Mesenteric fat pad (tissue), 1 donor: ENCODE measurements around the gene GDF2. TPM values are rescaled to one million over a fixed set of nuclear protein-coding genes. Genes with fewer than 3 reads are reported as not detected.
A peak's percentile ranks its signal among the peaks of the same experiment; 100 is the strongest.

Experiments used
- DNase-seq: peaks from one replicate; pipeline ENCODE4 v3.0.0-alpha.2; 2020; ENCODE audit warnings: low spot score
- total RNA-seq: library from RNA; stranded (reverse); fragmentation: NEBNext Ultra II Directional; extraction: Animal tissue kit (Norgen Biotek cat#: 25700); gene quantifications from one replicate; pipeline ENCODE4 v1.2.1, GENCODE V29; 2021
- donor health status: DM: yes; HTN: yes; CAD: no.

Gene GDF2
- total RNA-seq, 1 donor from 2014 or later: not detected

GRCh38 chr10:47290338-47290737 lies 31.9 kb upstream of the GDF2 start:
- DNase-seq: no peak

GRCh38 chr10:47291682-47292081 lies 30.6 kb upstream of the GDF2 start:
- peak; percentile 14 for DNase-seq

- DNase-seq: peak; percentile 26
Observed at GRCh38 chr10:47294057-47294456, 28.2 kb upstream of the GDF2 start.

DNA sequence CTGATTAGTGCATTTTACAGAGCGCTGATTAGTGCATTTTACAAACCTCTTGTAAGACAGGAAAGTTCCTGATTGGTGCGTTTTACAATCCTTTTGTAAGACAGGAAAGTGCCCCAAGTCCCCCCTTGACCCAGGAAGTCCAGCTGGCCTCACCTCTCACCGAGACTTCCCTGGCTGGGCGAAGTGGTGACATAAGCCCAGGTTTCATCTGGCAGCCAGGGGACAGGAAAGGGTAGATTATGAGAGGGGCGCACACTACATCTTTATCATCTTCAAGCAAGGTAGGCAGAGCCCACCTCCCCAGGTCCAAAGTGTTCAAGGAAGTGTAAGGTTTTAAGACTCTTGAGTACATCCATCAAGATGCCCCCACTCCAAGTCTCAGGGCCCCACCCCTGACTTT lies 27.8 kb upstream of the GDF2 start:
- no peak for DNase-seq

DNA sequence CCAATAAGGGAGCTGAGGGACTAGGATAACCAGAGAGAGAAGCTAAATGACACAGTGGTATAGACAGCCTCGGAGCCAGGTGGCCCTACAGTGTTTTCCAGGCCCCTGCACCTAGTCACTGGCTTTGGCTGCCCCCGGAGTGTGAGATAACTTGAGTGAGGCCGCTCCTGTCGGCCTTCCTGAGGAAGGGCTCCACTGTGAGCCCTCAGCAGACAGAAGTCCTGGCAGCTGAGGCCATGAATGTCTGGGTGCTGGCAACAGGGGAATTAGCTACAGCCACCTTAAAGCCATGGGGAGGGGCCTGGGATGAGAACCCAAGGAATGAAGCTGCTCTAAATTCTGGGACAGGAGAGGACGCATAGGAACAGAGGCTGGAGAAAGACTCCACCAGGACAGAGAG lies 26.8 kb upstream of the GDF2 start:
- peak; percentile 69 for DNase-seq

DNA sequence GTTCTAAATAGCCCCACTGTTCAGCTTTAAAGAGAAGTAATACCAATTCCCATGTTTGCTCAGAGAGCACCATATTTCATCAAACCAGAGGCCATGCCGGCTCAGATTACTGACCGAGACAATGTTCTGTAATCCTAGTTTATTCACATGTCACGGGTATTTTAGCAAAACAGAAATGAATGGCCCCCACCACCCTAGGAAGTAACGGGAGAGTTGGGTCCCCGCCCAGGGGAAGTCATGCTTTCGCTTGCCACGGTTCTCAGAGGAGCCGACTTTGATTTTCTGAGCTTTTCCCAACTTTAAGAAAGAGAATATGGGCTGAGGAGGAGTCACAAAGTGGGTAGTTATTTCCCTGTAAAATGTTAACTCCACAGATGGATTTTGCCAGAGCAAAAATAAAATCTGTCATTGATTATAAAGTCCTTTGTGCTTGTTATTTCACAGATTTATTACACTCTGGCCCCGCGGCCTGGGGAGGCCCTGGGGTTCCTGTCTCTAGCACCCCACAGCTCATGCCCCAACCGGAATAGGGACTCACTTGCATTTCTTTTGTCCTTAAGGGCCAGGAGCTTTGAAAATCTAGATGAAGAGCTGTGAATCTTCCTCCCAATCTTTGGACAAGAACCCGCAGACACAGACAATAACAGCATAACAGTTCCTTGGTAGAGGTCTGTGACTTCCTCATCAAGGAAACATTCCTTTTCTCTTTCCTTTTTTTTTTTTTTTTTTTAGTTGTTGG lies 25.9 kb upstream of the GDF2 start:
- peak; percentile 37 for DNase-seq

DNA sequence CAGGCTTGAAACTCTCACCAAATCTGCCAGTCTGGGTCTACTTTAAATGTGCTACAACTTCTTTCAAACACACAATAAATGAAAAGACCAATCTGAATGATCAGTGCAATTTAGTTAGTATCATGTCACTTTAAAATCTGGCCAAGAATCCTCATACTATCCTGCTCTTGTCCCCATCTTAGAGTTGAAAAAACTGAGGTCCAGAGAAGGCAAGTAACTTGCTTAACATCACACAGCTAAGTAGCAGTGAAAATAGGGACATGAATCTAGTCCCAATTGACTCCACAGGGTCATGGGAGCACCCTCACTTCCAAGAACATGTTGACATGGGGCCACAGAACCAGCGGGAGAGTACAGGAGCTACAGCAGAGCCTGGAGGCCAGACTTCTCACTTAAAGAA lies 25.3 kb upstream of the GDF2 start:
- DNase-seq: no peak

- DNase-seq: peak; percentile 67
Observed at GRCh38 chr10:47297866-47298540, 24.3 kb upstream of the GDF2 start.

- no peak for DNase-seq
Observed at GRCh38 chr10:47298715-47299114, 23.5 kb upstream of the GDF2 start.

- no peak for DNase-seq
Observed at GRCh38 chr10:47299611-47300428, 22.4 kb upstream of the GDF2 start, which contains the start of gene GDF10. GDF10 (plus strand) TSS chr10:47300197; CDS start chr10:47300652, 455 bp downstream.

- no peak for DNase-seq
Observed at GRCh38 chr10:47300429-47300931, 21.8 kb upstream of the GDF2 start.

DNA sequence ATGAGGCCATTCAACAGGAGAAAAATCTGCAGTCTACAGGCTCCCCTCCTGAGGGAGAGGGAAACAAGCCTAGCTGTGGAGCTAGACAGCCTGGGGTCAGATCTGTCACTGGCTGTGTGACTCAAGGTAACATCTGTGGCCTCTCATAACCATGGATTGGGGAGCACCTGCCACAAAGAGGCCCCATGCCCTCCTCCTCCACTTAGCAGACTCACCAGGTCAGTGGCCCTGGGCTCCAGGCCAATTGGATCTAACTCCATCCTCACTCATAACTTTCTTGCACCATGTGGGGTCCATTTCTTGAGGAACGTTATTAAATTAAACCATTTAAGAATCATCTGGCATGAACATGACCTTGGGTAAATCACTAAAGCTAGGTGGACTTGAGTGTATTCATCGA lies 20.4 kb upstream of the GDF2 start:
- no peak for DNase-seq

GRCh38 chr10:47303105-47303504 lies 19.1 kb upstream of the GDF2 start:
- DNase-seq: no peak

- DNase-seq: no peak
Observed at GRCh38 chr10:47303866-47304265, 18.4 kb upstream of the GDF2 start.

GRCh38 chr10:47305566-47305965 lies 16.7 kb upstream of the GDF2 start:
- no peak for DNase-seq

GRCh38 chr10:47306387-47307210 lies 15.7 kb upstream of the GDF2 start:
- no peak for DNase-seq

GRCh38 chr10:47307381-47307780 lies 14.9 kb upstream of the GDF2 start:
- no peak for DNase-seq

DNA sequence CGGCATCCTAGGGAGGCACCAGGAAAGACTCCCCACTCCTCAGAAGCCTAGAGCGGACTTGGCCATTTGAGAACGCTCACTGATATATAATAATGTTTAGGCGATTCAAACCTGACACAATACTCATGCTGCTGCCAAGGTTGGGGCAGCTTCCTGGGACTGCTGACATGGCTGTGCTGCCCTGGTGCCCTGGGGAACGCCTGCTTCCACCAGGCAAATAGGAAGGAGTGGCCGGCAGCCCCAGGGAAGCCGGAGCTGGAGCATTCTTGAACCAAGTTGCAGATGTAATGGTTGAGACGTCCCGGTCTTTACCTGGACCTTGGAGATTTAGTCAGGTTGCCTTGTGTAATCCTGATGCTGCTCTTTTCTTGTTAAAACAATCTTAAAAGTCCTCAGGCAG lies 13.5 kb upstream of the GDF2 start:
- DNase-seq: no peak

- no peak for DNase-seq
Observed at GRCh38 chr10:47309408-47310089, 12.7 kb upstream of the GDF2 start.

- DNase-seq: no peak
Observed at GRCh38 chr10:47310090-47310505, 12.2 kb upstream of the GDF2 start.
